NCI-H2227 (cell line): ENCODE data around the gene PSKH1.

Source experiments
- DNase-seq: peaks from one replicate; lab custom pipeline; 2025; ENCODE audit not compliant: unreplicated experiment; lab: John Stamatoyannopoulos, UW

PSKH1 gene

GRCh38 chr16:67865318-67865717 is 27.7 kb upstream of the PSKH1 start:
- no peak for DNase-seq

- DNase-seq, result no peak
Observed at GRCh38 chr16:67868290-67868689, 24.8 kb upstream of the PSKH1 start.

- no peak for DNase-seq
Observed at GRCh38 chr16:67869653-67870052, 23.4 kb upstream of the PSKH1 start.

GRCh38 chr16:67871256-67871655 is 21.8 kb upstream of the PSKH1 start:
- no peak for DNase-seq

- DNase-seq, result no peak
Observed at GRCh38 chr16:67872131-67872630, 20.9 kb upstream of the PSKH1 start.

- DNase-seq, result peak; percentile 76
Observed at GRCh38 chr16:67872631-67873434, 20.2 kb upstream of the PSKH1 start, which contains the start of gene EDC4. TSS of gene EDC4 (plus strand) at chr16:67873052. CDS start at chr16:67873262, 210 bp downstream.

GRCh38 chr16:67873435-67874370 is 19.4 kb upstream of the PSKH1 start:
- no peak for DNase-seq

GRCh38 chr16:67874372-67874771 is 18.7 kb upstream of the PSKH1 start:
- DNase-seq, result no peak

- no peak for DNase-seq
Observed at GRCh38 chr16:67877064-67877463, 16.0 kb upstream of the PSKH1 start.

GRCh38 chr16:67878232-67878631 is 14.8 kb upstream of the PSKH1 start:
- no peak for DNase-seq

- no peak for DNase-seq
Observed at GRCh38 chr16:67878846-67879245, 14.2 kb upstream of the PSKH1 start.

GRCh38 chr16:67879462-67879861 is 13.6 kb upstream of the PSKH1 start:
- no peak for DNase-seq

GRCh38 chr16:67879936-67880335 is 13.1 kb upstream of the PSKH1 start:
- DNase-seq, result no peak

GRCh38 chr16:67880584-67880983 is 12.5 kb upstream of the PSKH1 start:
- DNase-seq, result no peak

- DNase-seq, result no peak
Observed at GRCh38 chr16:67881621-67882161, 11.4 kb upstream of the PSKH1 start.

GRCh38 chr16:67882374-67883145 is 10.5 kb upstream of the PSKH1 start:
- no peak for DNase-seq

- no peak for DNase-seq
Observed at GRCh38 chr16:67883146-67883871, 9.7 kb upstream of the PSKH1 start.

GRCh38 chr16:67883872-67884261 is 9.2 kb upstream of the PSKH1 start:
- DNase-seq, result peak; percentile 50

- peak; percentile 88 for DNase-seq
Observed at GRCh38 chr16:67884684-67885083, 8.4 kb upstream of the PSKH1 start, which contains the start of gene NRN1L. TSS of gene NRN1L (plus strand) at chr16:67884885. CDS start at chr16:67884904, 19 bp downstream.

GRCh38 chr16:67885545-67885944 is 7.5 kb upstream of the PSKH1 start:
- no peak for DNase-seq
